Right atrium auricular region (tissue), 2 donors: ENCODE data around the gene RAB12. TPM values are rescaled to one million over a fixed set of nuclear protein-coding genes. Genes with fewer than 3 reads are reported as not detected.

Experiments used
- DNase-seq: peaks from one replicate; pipeline ENCODE4 v3.0.0-alpha.2; 2019; ENCODE audit warnings: low spot score
- H3K27ac ChIP-seq, 2 donors: fragments of 200-600 bp; sonication (generic); 1 replicate in 1 of 2; 2 replicates in 1 of 2; pipeline ENCODE4 v1.5.1; 2016 to 2019
- H3K27me3 ChIP-seq, 2 donors: fragments of 200-600 bp; sonication (generic); one replicate each; pipeline versions ENCODE4 v1.5.1 to v1.6.0; 2017 to 2019
- H3K36me3 ChIP-seq: fragments of 200-600 bp; sonication (generic); one replicate; pipeline ENCODE4 v1.5.1; 2016
- H3K4me1 ChIP-seq, 2 donors: fragments of 200-600 bp; sonication (generic); one replicate each; pipeline versions ENCODE4 v1.5.1 to v1.6.0; 2017 to 2019
- H3K4me3 ChIP-seq, 2 donors: fragments of 200-600 bp; sonication (generic); 1 replicate in 1 of 2; 2 replicates in 1 of 2; pipeline ENCODE4 v1.5.1; 2017 to 2019; ENCODE audit warnings: mild to moderate bottlenecking in 1 of 2, moderate library complexity in 1 of 2
- H3K9me3 ChIP-seq, 2 donors: fragments of 200-600 bp; sonication (generic); one replicate each; pipeline ENCODE4 v1.5.1; 2019
- total RNA-seq, 2 donors: library from RNA; depleted of rRNA; stranded (reverse); fragments of >200 nt; gene quantifications; one replicate each; pipeline ENCODE4 v1.1.0, GENCODE V29; 2016
- TF ChIP-seq, protein P1 (sequence below), 2 donors: fragments of 200-600 bp; sonication (generic); IDR thresholded peaks; one replicate each; pipeline ENCODE4 v1.5.1; 2019; ENCODE audit warnings: antibody characterized with exemption in 2 of 2

Gene RAB12
- total RNA-seq, 2 donors from 2014 or later: 67.1 to 97.6 TPM

DNA sequence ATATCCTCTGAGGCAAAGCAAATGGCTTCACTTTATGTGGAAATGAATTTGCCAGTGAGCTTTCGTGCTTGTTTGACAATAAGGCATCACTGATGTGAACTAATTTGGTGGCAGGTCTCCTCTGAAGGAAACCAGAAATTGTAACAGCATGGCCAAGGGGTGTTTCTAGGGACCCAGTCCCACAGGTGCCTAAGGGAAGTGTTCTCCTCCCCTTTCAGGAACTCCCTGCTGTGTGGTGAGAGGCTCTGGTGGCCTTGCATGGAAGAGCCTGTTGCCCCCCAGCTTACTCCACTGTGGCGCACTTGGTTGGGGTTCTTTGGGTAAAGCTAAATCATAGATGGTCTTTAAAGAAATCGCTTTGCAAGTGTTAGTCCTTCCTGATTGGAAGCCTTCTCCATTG is 20.4 kb downstream of the RAB12 start:
- Histone ChIP-seq H3K4me3 (no peak overlapping the region), H3K27ac (no peak overlapping the region), H3K36me3 (peaks cover 51% of the 10 kb centered on the region), H3K27me3 (no peaks in the 10 kb centered on the region), H3K4me1 (peaks cover 0 to 26% of the 10 kb centered on the region in 2 donors), H3K9me3 (no peaks in the 10 kb centered on the region)
- DNase-seq: no peak
- TF ChIP-seq, protein P1, sequence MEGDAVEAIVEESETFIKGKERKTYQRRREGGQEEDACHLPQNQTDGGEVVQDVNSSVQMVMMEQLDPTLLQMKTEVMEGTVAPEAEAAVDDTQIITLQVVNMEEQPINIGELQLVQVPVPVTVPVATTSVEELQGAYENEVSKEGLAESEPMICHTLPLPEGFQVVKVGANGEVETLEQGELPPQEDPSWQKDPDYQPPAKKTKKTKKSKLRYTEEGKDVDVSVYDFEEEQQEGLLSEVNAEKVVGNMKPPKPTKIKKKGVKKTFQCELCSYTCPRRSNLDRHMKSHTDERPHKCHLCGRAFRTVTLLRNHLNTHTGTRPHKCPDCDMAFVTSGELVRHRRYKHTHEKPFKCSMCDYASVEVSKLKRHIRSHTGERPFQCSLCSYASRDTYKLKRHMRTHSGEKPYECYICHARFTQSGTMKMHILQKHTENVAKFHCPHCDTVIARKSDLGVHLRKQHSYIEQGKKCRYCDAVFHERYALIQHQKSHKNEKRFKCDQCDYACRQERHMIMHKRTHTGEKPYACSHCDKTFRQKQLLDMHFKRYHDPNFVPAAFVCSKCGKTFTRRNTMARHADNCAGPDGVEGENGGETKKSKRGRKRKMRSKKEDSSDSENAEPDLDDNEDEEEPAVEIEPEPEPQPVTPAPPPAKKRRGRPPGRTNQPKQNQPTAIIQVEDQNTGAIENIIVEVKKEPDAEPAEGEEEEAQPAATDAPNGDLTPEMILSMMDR (IDR thresholded peaks at IDR 0.05): no peak

DNA sequence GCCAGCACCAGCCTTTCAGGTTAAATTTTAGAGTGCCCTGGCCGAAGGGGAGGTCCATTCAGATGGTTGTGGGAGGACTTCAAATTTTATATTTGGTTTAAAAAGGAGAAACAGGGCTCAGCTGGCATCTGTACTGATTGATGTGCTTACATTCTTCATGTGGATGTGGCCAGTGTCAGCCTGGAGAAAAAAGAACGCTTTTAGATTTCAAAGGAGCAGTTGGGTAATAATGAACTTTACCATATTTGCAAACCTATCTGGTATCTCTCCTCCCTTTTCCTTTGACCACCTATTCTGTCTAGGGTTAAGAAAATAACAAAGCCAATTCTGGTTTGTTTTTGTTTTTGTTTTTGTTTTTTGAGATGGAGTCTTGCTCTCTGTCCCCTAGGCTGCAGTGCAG is 21.3 kb downstream of the RAB12 start:
- H3K36me3 ChIP-seq: peaks cover 54% of the 10 kb centered on the region
- TF ChIP-seq, protein P1 (IDR thresholded peaks at IDR 0.05): no peak
- no peaks in the 10 kb centered on the region for H3K9me3 ChIP-seq
- no peaks in the 10 kb centered on the region for H3K27me3 ChIP-seq
- no peak overlapping the region for H3K27ac ChIP-seq
- no peak overlapping the region for H3K4me3 ChIP-seq
- H3K4me1 ChIP-seq: peaks cover 0 to 22% of the 10 kb centered on the region in 2 donors
- DNase-seq: no peak

DNA sequence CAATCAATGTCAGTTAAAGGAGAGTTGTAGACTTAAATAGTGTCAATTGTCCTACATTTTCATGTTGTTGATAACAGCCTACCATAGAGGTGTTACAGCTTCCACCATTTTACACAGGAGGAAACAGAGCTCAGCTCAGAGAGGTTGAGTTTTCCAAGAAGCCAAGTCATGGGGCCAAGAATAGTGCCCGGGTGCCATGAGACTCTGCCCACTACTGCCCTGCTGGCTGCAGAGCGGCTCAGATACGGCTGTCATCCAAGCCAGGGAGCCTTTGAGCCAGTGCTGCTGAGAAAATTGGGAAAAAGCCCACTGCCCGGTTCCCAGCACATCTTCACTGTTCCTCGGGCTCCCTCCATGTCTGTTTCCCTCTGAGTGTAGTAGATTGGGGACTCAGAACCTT is 22.0 kb downstream of the RAB12 start:
- TF ChIP-seq, protein P1 (IDR thresholded peaks at IDR 0.05): no peak
- H3K27me3 ChIP-seq: no peaks in the 10 kb centered on the region
- peaks cover 55% of the 10 kb centered on the region for H3K36me3 ChIP-seq
- no peak overlapping the region for H3K27ac ChIP-seq
- no peak for DNase-seq
- no peak overlapping the region for H3K4me3 ChIP-seq
- no peaks in the 10 kb centered on the region for H3K9me3 ChIP-seq
- H3K4me1 ChIP-seq: peaks cover 0 to 15% of the 10 kb centered on the region in 2 donors

DNA sequence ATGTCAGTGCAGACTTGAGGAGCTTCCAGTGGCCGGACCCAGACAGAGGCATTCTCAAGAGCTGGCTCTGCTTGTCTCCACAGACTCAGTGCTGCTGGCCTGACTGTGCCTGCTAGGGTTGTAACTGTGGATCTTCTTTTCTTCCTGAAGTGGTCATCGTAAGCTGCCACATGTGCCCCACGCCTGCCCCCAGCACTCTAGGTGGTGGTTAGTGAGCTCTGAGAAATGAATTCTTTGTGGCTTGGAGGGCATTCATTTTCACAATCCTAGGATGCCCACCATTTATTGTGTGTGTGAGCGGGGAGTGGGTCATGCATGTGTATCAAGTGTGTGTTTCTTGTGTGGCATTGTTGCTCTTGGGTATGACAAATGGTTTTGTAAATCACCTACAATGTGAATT is 23.1 kb downstream of the RAB12 start:
- H3K4me1 ChIP-seq: peaks cover 0 to 12% of the 10 kb centered on the region in 2 donors
- H3K4me3 ChIP-seq: no peak overlapping the region
- TF ChIP-seq, protein P1 (IDR thresholded peaks at IDR 0.05): no peak
- H3K27me3 ChIP-seq: no peaks in the 10 kb centered on the region
- DNase-seq: no peak
- no peaks in the 10 kb centered on the region for H3K9me3 ChIP-seq
- H3K36me3 ChIP-seq: peaks cover 53% of the 10 kb centered on the region
- H3K27ac ChIP-seq: no peak overlapping the region

DNA sequence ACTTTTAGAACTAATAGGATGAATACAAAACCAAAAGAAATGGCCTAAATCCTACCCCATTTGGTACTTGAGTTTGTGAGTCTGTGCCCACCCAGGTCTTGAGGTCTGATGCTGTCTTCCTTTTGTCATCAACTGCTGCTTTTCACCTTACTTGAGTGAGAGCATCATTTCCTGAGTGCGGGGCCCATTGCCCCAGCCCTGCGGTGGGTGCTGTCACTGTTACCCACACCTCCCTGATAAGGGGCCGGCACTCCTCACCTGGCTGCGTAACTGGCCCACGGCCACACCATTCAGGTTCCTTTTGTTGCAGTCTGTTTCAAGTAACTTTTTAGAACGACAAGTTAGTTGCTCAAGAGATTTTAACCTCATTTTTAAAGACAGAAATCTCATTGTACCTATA is 25.3 kb downstream of the RAB12 start:
- H3K4me3 ChIP-seq: no peak overlapping the region
- H3K9me3 ChIP-seq: no peaks in the 10 kb centered on the region

DNA sequence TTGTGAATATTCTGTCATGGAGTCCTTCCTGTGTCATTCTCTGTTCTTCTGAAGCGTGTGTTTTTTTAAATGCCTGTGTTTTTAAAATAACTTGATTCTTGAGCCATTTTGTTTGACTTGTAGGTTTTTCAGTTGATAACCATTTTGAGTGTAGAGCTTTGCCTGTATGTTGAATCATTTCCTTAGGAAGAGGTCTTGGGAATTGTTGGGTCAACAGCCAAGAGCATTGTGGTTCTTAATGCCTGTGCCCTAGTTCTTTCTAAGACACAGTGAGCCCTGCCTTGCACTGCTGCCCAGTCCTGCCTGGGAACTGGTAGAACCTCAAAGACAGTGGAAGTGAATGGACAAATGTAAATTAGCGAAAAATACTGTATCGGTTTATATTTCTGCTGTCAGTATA is 25.9 kb downstream of the RAB12 start:
- Histone ChIP-seq H3K27ac (no peak overlapping the region), H3K36me3 (peaks cover 67% of the 10 kb centered on the region), H3K27me3 (no peaks in the 10 kb centered on the region), H3K9me3 (no peaks in the 10 kb centered on the region), H3K4me3 (no peak overlapping the region), H3K4me1 (no peaks in the 10 kb centered on the region)
- TF ChIP-seq, protein P1 (IDR thresholded peaks at IDR 0.05): no peak
- DNase-seq: no peak

More for the DNA sequence above, 25.3 kb downstream of the RAB12 start:
- Histone ChIP-seq H3K36me3 (peaks cover 65% of the 10 kb centered on the region), H3K27me3 (no peaks in the 10 kb centered on the region), H3K27ac (no peak overlapping the region), H3K4me1 (no peaks in the 10 kb centered on the region)
- DNase-seq: no peak
- TF ChIP-seq, protein P1 (IDR thresholded peaks at IDR 0.05): no peak
